GM12878 (cell line): ENCODE data around the gene COL23A1. TPM values are rescaled to one million over a fixed set of nuclear protein-coding genes. Genes with fewer than 3 reads are reported as not detected.

Experiments used
- ATAC-seq: fragments of 200-7000 bp; cut with Tn5 transposase; 3 replicates; pipeline ENCODE4 v1.9.1; 2020; ENCODE audit warnings: mild to moderate bottlenecking, moderate library complexity
- BruUV-seq: library from RNA; stranded (reverse); fragments of 400-500 nt; replicated peaks from 2 replicates; lab custom pipeline; 2021; lab: Mats Ljungman, UMichigan
- CTCF ChIA-PET: fragments of 300-600 bp; sonication (Branson Sonifier 250); formaldehyde crosslinking; extraction: SDS; loops from one replicate; lab custom pipeline; 2021; ENCODE audit warnings: inconsistent platforms; lab: Yijun Ruan, JAX
- POLR2A ChIA-PET: fragments of 350-600 bp; formaldehyde crosslinking; extraction: SDS; loops from one replicate; lab custom pipeline; 2021; ENCODE audit warnings: inconsistent platforms; lab: Charles Lee
- RAD21 ChIA-PET: fragments of 300-600 bp; sonication (Branson Sonifier 250); formaldehyde crosslinking; loops from one replicate; lab custom pipeline; 2023; ENCODE audit warnings: antibody characterized with exemption; ENCODE audit not compliant: unreplicated experiment; lab: Charles Lee
- SMC1A ChIA-PET: fragments of 300-600 bp; sonication (Branson Sonifier 250); formaldehyde crosslinking; loops from one replicate; lab custom pipeline; 2023; ENCODE audit not compliant: unreplicated experiment, uncharacterized antibody; lab: Charles Lee
- DNase-seq: peaks from one replicate; pipeline ENCODE4 v3.0.0-alpha.2; 2011; ENCODE audit warnings: low read depth, low spot score
- FAIRE-seq: peaks from 3 replicates; lab custom pipeline; 2011; peaks lifted over from hg19 to GRCh38; lab: Jason Lieb, UNC
- H2AFZ ChIP-seq: 2 replicates; pipeline ENCODE4 v1.6.0; 2011; ENCODE audit warnings: low read depth, low read length, control low read depth; ENCODE audit not compliant: control insufficient read depth
- H3K27ac ChIP-seq: 2 replicates; pipeline ENCODE4 v1.5.1; 2011; ENCODE audit warnings: control low read depth; ENCODE audit not compliant: control insufficient read depth, insufficient read depth
- H3K27me3 ChIP-seq, 2 experiments: replicated peaks in 1 of 2; 2 replicates each; pipeline versions ENCODE4 v1.6.0 to v1.6.1; 2011; ENCODE audit warnings: low read length in 1 of 2; ENCODE audit not compliant: control insufficient read depth in 2 of 2, insufficient read depth in 2 of 2
- H3K36me3 ChIP-seq, 2 experiments: 2 replicates each; pipeline ENCODE4 v1.5.1; 2011; ENCODE audit warnings: low read length in 1 of 2; ENCODE audit not compliant: control insufficient read depth in 2 of 2, insufficient read depth in 2 of 2
- H3K4me1 ChIP-seq: 2 replicates; pipeline ENCODE4 v1.6.1; 2011; ENCODE audit warnings: mild to moderate bottlenecking, low read length, moderate library complexity, mixed read lengths; ENCODE audit not compliant: control insufficient read depth, insufficient read depth
- H3K4me2 ChIP-seq: 2 replicates; pipeline ENCODE4 v1.6.0; 2011; ENCODE audit warnings: control low read depth; ENCODE audit not compliant: control insufficient read depth, insufficient read depth
- H3K4me3 ChIP-seq: fragments of 200-600 bp; sonication (generic); 2 replicates; pipeline ENCODE4 v1.5.1; 2016
- H3K79me2 ChIP-seq: 2 replicates; pipeline ENCODE4 v1.6.0; 2011; ENCODE audit warnings: low read length; ENCODE audit not compliant: control insufficient read depth, insufficient read depth
- H3K9ac ChIP-seq: 2 replicates; pipeline ENCODE4 v1.8.0; 2011; ENCODE audit warnings: low read length, control low read depth, mixed read lengths; ENCODE audit not compliant: control insufficient read depth, insufficient read depth
- H3K9me3 ChIP-seq: replicated peaks from 3 replicates; pipeline ENCODE4 v1.5.1; 2011; ENCODE audit warnings: mild to moderate bottlenecking, low read length; ENCODE audit not compliant: control insufficient read depth, insufficient read depth
- H4K20me1 ChIP-seq: 2 replicates; pipeline ENCODE4 v1.6.0; 2011; ENCODE audit not compliant: control insufficient read depth, insufficient read depth
- CBFB ChIP-seq: IDR thresholded peaks from 2 replicates; pipeline ENCODE4 v1.6.1; 2016; ENCODE audit warnings: antibody characterized with exemption, low read depth
- CEBPB ChIP-seq, 2 experiments: fragments of 150-350 bp in 1 of 2; IDR thresholded peaks; 2 replicates each; pipeline ENCODE4 v1.6.1; 2012 to 2014; ENCODE audit warnings: low read depth in 2 of 2, low read length in 2 of 2, borderline replicate concordance in 1 of 2, inconsistent platforms in 1 of 2
- EZH2 ChIP-seq: IDR thresholded peaks from 2 replicates; pipeline ENCODE4 v1.6.1; 2012; ENCODE audit warnings: low read depth, mild to moderate bottlenecking, control low read depth, inconsistent platforms, low read length, borderline replicate concordance; ENCODE audit not compliant: control insufficient read depth
- HDAC6 ChIP-seq: fragments of 200-600 bp; sonication (generic); IDR thresholded peaks from one replicate; pipeline ENCODE4 v1.8.0; 2017; ENCODE audit warnings: antibody characterized with exemption; ENCODE audit not compliant: unreplicated experiment
- LARP7 ChIP-seq: fragments of 450-650 bp; IDR thresholded peaks from 2 replicates; pipeline ENCODE4 v1.6.1; 2017; ENCODE audit warnings: mild to moderate bottlenecking
- RAD51 ChIP-seq: fragments of 450-650 bp; IDR thresholded peaks from 2 replicates; pipeline ENCODE4 v1.6.1; 2016; ENCODE audit warnings: moderate library complexity, mild to moderate bottlenecking, inconsistent platforms
- RBBP5 ChIP-seq: fragments of 200-600 bp; sonication (generic); conservative IDR thresholded peaks from 2 replicates; pipeline ENCODE4 v1.6.1; 2016
- TCF7 ChIP-seq: IDR thresholded peaks from 2 replicates; pipeline ENCODE4 v1.6.1; 2014; ENCODE audit warnings: antibody characterized with exemption, borderline replicate concordance
- ZSCAN29 ChIP-seq: fragments of 450-650 bp; IDR thresholded peaks from 2 replicates; pipeline ENCODE4 v1.6.1; 2017; ENCODE audit warnings: mild to moderate bottlenecking, moderate library complexity
- WGBS: methylation state at CpG from one replicate; pipeline ENCODE4 v1.1.6; 2016; ENCODE audit warnings: low lambda C conversion rate; ENCODE audit not compliant: insufficient replicate concordance, insufficient coverage; ENCODE audit errors: missing lambda C conversion rate; 5-methylcytosine and 5-hydroxymethylcytosine counted together
- in situ Hi-C: fragments of 300-500 bp; cut with MboI; formaldehyde crosslinking; loops from 9 replicates; pipeline ENCODE4 v1.14.3; 2018; ENCODE audit warnings: mixed read lengths
- intact Hi-C: fragments of 100-400 bp; cut with micrococcal nuclease; formaldehyde crosslinking; loops from one replicate; pipeline ENCODE4 v1.14.2; 2022; ENCODE audit not compliant: unreplicated experiment
- polyA plus RNA-seq, 11 experiments: library from polyadenylated mRNA; depleted of rRNA in 4 of 11; unstranded in 6 of 11; stranded (reverse) in 5 of 11; fragments of >200 nt; fragmentation: Nextera tagmentation in 4 of 11; fragmentation: Illumina TruSeq in 1 of 11; extraction: Ambion mirVana in 4 of 11; extraction: Trizol in 1 of 11; gene quantifications; 1 replicate in 1 of 11; 2 replicates in 10 of 11; pipeline versions ENCODE4 v1.2.1 to v1.2.3, GENCODE V29; 2011 to 2016; ENCODE audit warnings: inconsistent platforms in 2 of 11, missing spikeins in 2 of 11, low read depth in 1 of 11
- total RNA-seq, 4 experiments: library from RNA; depleted of rRNA in 3 of 4; stranded (reverse); fragments of >200 nt in 3 of 4; fragmentation: Illumina TruSeq in 1 of 4; extraction: Trizol in 1 of 4; gene quantifications; 2 replicates each; pipeline versions ENCODE4 v1.2.1 to v1.2.3, GENCODE V29; 2013 to 2021
- TF ChIP-seq, protein P1 (sequence below): IDR thresholded peaks from 2 replicates; pipeline ENCODE4 v1.6.1; 2012; ENCODE audit warnings: low read depth, low read length, improper control_type of control experiment
- TF ChIP-seq, protein P2 (sequence below): IDR thresholded peaks from 2 replicates; pipeline ENCODE4 v1.6.1; 2012; ENCODE audit warnings: mild to moderate bottlenecking, low read depth, low read length
- TF ChIP-seq, protein P3 (sequence below): fragments of 150-350 bp; IDR thresholded peaks from 2 replicates; pipeline ENCODE4 v1.6.1; 2016; ENCODE audit warnings: low read depth, low read length
- TF ChIP-seq, protein P4 (sequence below): fragments of 450-650 bp; IDR thresholded peaks from 2 replicates; pipeline ENCODE4 v1.6.1; 2017; ENCODE audit warnings: antibody characterized with exemption, mild to moderate bottlenecking, moderate library complexity

COL23A1 gene
- total and polyA plus RNA-seq, 10 of the 15 experiments (the other 5 are each of a cell fraction or from before 2014, with no cell fraction given), result 0.03 to 0.83 (median 0.09) TPM; not detected in 5

DNA sequence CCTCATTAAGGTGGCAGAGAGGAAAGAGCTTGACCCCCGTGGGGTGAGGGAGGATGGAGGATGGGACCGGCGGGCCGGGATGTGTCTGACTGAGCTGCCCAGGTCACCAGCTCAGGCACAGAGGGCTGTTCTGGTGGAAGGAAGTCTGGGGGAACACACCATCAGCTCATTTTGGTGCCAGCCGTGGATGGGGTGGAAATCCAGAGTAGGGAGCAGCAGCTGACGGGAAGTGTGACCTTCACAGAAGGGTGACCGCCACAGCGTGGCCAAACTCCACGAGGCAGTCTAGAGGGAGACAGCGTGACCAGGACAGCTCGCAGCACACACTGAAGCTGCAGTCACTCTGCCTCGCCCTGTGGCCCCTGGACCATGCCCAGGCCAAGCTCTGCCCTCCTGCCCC, 312.3 kb downstream of the COL23A1 start:
- no peak overlapping the region for H2AFZ ChIP-seq
- ATAC-seq, result no peak
- ChIA-PET SMC1A (no interaction called here), CTCF (interaction anchor here (0.8 to 1.7 kb wide), 4 partner anchors 43 to 1218 kb away, joined by 3 to 5 read pairs (median 4); no protein-coding TSS in a partner anchor), POLR2A (no interaction called here), RAD21 (interaction anchor here (0.8 kb wide), 1 partner anchor 1216 kb away, joined by 3 read pairs; no protein-coding TSS in a partner anchor)
- H3K9me3 ChIP-seq, result no peaks in the 10 kb centered on the region
- no peaks in the 10 kb centered on the region for H4K20me1 ChIP-seq
- no peak for FAIRE-seq
- no peaks in the 10 kb centered on the region for H3K4me1 ChIP-seq
- no peak overlapping the region for H3K9ac ChIP-seq
- H3K79me2 ChIP-seq, result no peaks in the 10 kb centered on the region
- no peak overlapping the region for H3K4me2 ChIP-seq
- no TSS peak for BruUV-seq
- H3K27me3 ChIP-seq, result no peaks in the 10 kb centered on the region
- DNase-seq, result no peak
- WGBS, result 19% methylated on average over 12 of the region's 12 CpGs
- no peak overlapping the region for H3K27ac ChIP-seq
- intact Hi-C loops (no loop called here), in situ Hi-C loops (loop anchor here (5.0 kb wide), 2 partner anchors 274 to 1219 kb away; no protein-coding TSS in a partner anchor)
- H3K4me3 ChIP-seq, result no peak overlapping the region
- no peaks in the 10 kb centered on the region for H3K36me3 ChIP-seq
- TF ChIP-seq RAD51 (no peak), CBFB (no peak), TCF7 (no peak), HDAC6 (no peak), ZSCAN29 (no peak), EZH2 (no peak), CEBPB (IDR thresholded peaks at IDR 0.05; ENCODE audit: borderline replicate concordance in 1 of 2, low read depth in 2 of 2, low read length in 2 of 2) (no peak), RBBP5 (no peak), LARP7 (no peak)
- TF ChIP-seq, protein P1, sequence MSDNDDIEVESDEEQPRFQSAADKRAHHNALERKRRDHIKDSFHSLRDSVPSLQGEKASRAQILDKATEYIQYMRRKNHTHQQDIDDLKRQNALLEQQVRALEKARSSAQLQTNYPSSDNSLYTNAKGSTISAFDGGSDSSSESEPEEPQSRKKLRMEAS, result no peak
- TF ChIP-seq, protein P2, sequence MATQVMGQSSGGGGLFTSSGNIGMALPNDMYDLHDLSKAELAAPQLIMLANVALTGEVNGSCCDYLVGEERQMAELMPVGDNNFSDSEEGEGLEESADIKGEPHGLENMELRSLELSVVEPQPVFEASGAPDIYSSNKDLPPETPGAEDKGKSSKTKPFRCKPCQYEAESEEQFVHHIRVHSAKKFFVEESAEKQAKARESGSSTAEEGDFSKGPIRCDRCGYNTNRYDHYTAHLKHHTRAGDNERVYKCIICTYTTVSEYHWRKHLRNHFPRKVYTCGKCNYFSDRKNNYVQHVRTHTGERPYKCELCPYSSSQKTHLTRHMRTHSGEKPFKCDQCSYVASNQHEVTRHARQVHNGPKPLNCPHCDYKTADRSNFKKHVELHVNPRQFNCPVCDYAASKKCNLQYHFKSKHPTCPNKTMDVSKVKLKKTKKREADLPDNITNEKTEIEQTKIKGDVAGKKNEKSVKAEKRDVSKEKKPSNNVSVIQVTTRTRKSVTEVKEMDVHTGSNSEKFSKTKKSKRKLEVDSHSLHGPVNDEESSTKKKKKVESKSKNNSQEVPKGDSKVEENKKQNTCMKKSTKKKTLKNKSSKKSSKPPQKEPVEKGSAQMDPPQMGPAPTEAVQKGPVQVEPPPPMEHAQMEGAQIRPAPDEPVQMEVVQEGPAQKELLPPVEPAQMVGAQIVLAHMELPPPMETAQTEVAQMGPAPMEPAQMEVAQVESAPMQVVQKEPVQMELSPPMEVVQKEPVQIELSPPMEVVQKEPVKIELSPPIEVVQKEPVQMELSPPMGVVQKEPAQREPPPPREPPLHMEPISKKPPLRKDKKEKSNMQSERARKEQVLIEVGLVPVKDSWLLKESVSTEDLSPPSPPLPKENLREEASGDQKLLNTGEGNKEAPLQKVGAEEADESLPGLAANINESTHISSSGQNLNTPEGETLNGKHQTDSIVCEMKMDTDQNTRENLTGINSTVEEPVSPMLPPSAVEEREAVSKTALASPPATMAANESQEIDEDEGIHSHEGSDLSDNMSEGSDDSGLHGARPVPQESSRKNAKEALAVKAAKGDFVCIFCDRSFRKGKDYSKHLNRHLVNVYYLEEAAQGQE, result no peak
- TF ChIP-seq, protein P3, sequence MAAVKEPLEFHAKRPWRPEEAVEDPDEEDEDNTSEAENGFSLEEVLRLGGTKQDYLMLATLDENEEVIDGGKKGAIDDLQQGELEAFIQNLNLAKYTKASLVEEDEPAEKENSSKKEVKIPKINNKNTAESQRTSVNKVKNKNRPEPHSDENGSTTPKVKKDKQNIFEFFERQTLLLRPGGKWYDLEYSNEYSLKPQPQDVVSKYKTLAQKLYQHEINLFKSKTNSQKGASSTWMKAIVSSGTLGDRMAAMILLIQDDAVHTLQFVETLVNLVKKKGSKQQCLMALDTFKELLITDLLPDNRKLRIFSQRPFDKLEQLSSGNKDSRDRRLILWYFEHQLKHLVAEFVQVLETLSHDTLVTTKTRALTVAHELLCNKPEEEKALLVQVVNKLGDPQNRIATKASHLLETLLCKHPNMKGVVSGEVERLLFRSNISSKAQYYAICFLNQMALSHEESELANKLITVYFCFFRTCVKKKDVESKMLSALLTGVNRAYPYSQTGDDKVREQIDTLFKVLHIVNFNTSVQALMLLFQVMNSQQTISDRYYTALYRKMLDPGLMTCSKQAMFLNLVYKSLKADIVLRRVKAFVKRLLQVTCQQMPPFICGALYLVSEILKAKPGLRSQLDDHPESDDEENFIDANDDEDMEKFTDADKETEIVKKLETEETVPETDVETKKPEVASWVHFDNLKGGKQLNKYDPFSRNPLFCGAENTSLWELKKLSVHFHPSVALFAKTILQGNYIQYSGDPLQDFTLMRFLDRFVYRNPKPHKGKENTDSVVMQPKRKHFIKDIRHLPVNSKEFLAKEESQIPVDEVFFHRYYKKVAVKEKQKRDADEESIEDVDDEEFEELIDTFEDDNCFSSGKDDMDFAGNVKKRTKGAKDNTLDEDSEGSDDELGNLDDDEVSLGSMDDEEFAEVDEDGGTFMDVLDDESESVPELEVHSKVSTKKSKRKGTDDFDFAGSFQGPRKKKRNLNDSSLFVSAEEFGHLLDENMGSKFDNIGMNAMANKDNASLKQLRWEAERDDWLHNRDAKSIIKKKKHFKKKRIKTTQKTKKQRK, result no peak
- TF ChIP-seq, protein P4, sequence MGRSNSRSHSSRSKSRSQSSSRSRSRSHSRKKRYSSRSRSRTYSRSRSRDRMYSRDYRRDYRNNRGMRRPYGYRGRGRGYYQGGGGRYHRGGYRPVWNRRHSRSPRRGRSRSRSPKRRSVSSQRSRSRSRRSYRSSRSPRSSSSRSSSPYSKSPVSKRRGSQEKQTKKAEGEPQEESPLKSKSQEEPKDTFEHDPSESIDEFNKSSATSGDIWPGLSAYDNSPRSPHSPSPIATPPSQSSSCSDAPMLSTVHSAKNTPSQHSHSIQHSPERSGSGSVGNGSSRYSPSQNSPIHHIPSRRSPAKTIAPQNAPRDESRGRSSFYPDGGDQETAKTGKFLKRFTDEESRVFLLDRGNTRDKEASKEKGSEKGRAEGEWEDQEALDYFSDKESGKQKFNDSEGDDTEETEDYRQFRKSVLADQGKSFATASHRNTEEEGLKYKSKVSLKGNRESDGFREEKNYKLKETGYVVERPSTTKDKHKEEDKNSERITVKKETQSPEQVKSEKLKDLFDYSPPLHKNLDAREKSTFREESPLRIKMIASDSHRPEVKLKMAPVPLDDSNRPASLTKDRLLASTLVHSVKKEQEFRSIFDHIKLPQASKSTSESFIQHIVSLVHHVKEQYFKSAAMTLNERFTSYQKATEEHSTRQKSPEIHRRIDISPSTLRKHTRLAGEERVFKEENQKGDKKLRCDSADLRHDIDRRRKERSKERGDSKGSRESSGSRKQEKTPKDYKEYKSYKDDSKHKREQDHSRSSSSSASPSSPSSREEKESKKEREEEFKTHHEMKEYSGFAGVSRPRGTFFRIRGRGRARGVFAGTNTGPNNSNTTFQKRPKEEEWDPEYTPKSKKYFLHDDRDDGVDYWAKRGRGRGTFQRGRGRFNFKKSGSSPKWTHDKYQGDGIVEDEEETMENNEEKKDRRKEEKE, result no peak
